HepG2 (cell line): Measurements from ENCODE around the gene NR2F6. TPM values are rescaled to one million over a fixed set of nuclear protein-coding genes. Genes with fewer than 3 reads are reported as not detected.

Source experiments
- FOXJ3 ChIP-seq: sonication (generic); formaldehyde crosslinking; IDR thresholded peaks from 2 replicates; pipeline ENCODE4 v1.4.0; 2020; ENCODE audit warnings: missing genetic modification reagents, mild to moderate bottlenecking, borderline replicate concordance
- GABPA ChIP-seq, 2 experiments: IDR thresholded peaks; 2 replicates each; pipeline ENCODE4 v1.6.1; 2011 to 2016; ENCODE audit warnings: low read depth in 2 of 2, low read length in 1 of 2, missing biosample characterization in 1 of 2, missing genetic modification characterization in 1 of 2
- KLF12 ChIP-seq: sonication (generic); formaldehyde crosslinking; IDR thresholded peaks from 2 replicates; pipeline ENCODE4 v1.4.0; 2020; ENCODE audit warnings: missing genetic modification reagents, borderline replicate concordance
- NR1H2 ChIP-seq: sonication (generic); formaldehyde crosslinking; IDR thresholded peaks from 2 replicates; pipeline ENCODE4 v1.8.1; 2022; ENCODE audit warnings: low read depth, missing genetic modification reagents, borderline replicate concordance
- POLR2AphosphoS2 ChIP-seq: IDR thresholded peaks from 2 replicates; pipeline ENCODE4 v1.6.1; 2011; ENCODE audit warnings: low read depth, low read length, improper control_type of control experiment
- SATB2 ChIP-seq: sonication (generic); formaldehyde crosslinking; IDR thresholded peaks from 2 replicates; pipeline ENCODE4 v1.5.0; 2020; ENCODE audit warnings: missing genetic modification reagents
- SMAD1 ChIP-seq: sonication (generic); formaldehyde crosslinking; IDR thresholded peaks from 2 replicates; pipeline ENCODE4 v1.4.0; 2020; ENCODE audit warnings: missing genetic modification reagents, low read depth, mild to moderate bottlenecking, borderline replicate concordance
- SPEN ChIP-seq: sonication (generic); formaldehyde crosslinking; IDR thresholded peaks from 2 replicates; pipeline ENCODE4 v1.5.1; 2020; ENCODE audit warnings: low read depth, mild to moderate bottlenecking, missing genetic modification reagents
- SRF ChIP-seq: IDR thresholded peaks from 2 replicates; pipeline ENCODE4 v1.6.1; 2011; ENCODE audit warnings: mild to moderate bottlenecking, low read depth, low read length, moderate library complexity
- SYNCRIP ChIP-seq: fragments of 200-400 bp; formaldehyde crosslinking; IDR thresholded peaks from 2 replicates; pipeline ENCODE4 v1.6.1; 2018; ENCODE audit warnings: mild to moderate bottlenecking, low read depth, low read length; ENCODE audit not compliant: insufficient read depth
- ZNF33A ChIP-seq: sonication (generic); formaldehyde crosslinking; IDR thresholded peaks from 2 replicates; pipeline ENCODE4 v1.5.1; 2020; ENCODE audit warnings: missing genetic modification reagents, mild to moderate bottlenecking, moderate library complexity, borderline replicate concordance
- ZNF557 ChIP-seq: sonication (generic); formaldehyde crosslinking; IDR thresholded peaks from 2 replicates; pipeline ENCODE4 v1.4.0; 2020; ENCODE audit warnings: missing genetic modification reagents
- ZNF589 ChIP-seq: sonication (generic); formaldehyde crosslinking; conservative IDR thresholded peaks from 2 replicates; pipeline ENCODE4 v1.8.0; 2022; ENCODE audit warnings: mild to moderate bottlenecking, moderate library complexity, missing genetic modification reagents
- ZNF646 ChIP-seq: sonication (generic); formaldehyde crosslinking; IDR thresholded peaks from 2 replicates; pipeline ENCODE4 v1.9.0; 2021; ENCODE audit warnings: mild to moderate bottlenecking, missing genetic modification reagents
- ZNF749 ChIP-seq: sonication (generic); formaldehyde crosslinking; IDR thresholded peaks from 2 replicates; pipeline ENCODE4 v1.8.0; 2022; ENCODE audit warnings: mild to moderate bottlenecking, missing genetic modification reagents, moderate library complexity, borderline replicate concordance
- ZNF850 ChIP-seq: sonication (generic); formaldehyde crosslinking; conservative IDR thresholded peaks from 2 replicates; pipeline ENCODE4 v1.9.0; 2021; ENCODE audit warnings: mild to moderate bottlenecking, missing genetic modification reagents
- ZNF879 ChIP-seq: sonication (generic); formaldehyde crosslinking; IDR thresholded peaks from 2 replicates; pipeline ENCODE4 v1.8.1; 2023; ENCODE audit warnings: missing genetic modification reagents
- ZNF883 ChIP-seq: sonication (generic); formaldehyde crosslinking; IDR thresholded peaks from 2 replicates; pipeline ENCODE4 v1.5.1; 2020; ENCODE audit warnings: mild to moderate bottlenecking, missing genetic modification reagents; ENCODE audit errors: not compliant biosample characterization
- polyA plus RNA-seq, 8 experiments: library from polyadenylated mRNA; depleted of rRNA in 3 of 8; stranded (reverse) in 7 of 8; unstranded in 1 of 8; fragments of >200 nt; fragmentation: Illumina TruSeq in 4 of 8; extraction: Trizol in 4 of 8; gene quantifications; 2 replicates each; pipeline versions ENCODE4 v1.2.1 to v1.2.3, GENCODE V29; 2011 to 2016; ENCODE audit warnings: low read depth in 4 of 8, missing spikeins in 1 of 8, mixed read lengths in 1 of 8; ENCODE audit not compliant: insufficient read depth in 1 of 8
- total RNA-seq, 5 experiments: library from RNA; depleted of rRNA; stranded (reverse); fragments of >200 nt; fragmentation: Illumina TruSeq; extraction: Trizol; gene quantifications; 2 replicates each; pipeline ENCODE4 v1.2.3, GENCODE V29; 2016; ENCODE audit warnings: low read depth in 1 of 5
- TF ChIP-seq, protein P1 (sequence below): sonication (generic); formaldehyde crosslinking; IDR thresholded peaks from 2 replicates; pipeline ENCODE4 v1.4.0; 2020; ENCODE audit warnings: missing genetic modification reagents, borderline replicate concordance

Gene NR2F6
- total and polyA plus RNA-seq, 2 of the 13 experiments (the other 11 are each of a cell fraction or from before 2014, with no cell fraction given) = 30.9 to 72.4 TPM

- TF ChIP-seq FOXJ3 (CRISPR knock-in tag) (peak; percentile 39; the same call in 1 of the 2 replicates), ZNF646 (CRISPR knock-in tag) (no peak), ZNF850 (CRISPR knock-in tag) (0 out of 2 replicates have a peak, but pooled peaks have one; percentile 45), KLF12 (CRISPR knock-in tag) (no peak), SATB2 (CRISPR knock-in tag) (0 out of 2 replicates have a peak, but pooled peaks have one; percentile 59), SRF (peak; percentile 77), POLR2AphosphoS2 (no peak), ZNF749 (CRISPR knock-in tag) (no peak), NR1H2 (CRISPR knock-in tag) (no peak), ZNF883 (peak; percentile 50), GABPA (IDR thresholded peaks at IDR 0.05; ENCODE audit: low read depth, low read length) (no peak), GABPA (CRISPR knock-in tag; IDR thresholded peaks at IDR 0.05; ENCODE audit: low read depth) (peak; percentile 44; the same call in 1 of the 2 replicates), SMAD1 (CRISPR knock-in tag) (no peak; the same call in 1 of the 2 replicates), SYNCRIP (no peak), SPEN (peak; percentile 83), ZNF879 (CRISPR knock-in tag) (no peak), ZNF589 (CRISPR knock-in tag) (no peak), ZNF33A (CRISPR knock-in tag) (0 out of 2 replicates have a peak, but pooled peaks have one; percentile 11), ZNF557 (no peak)
- TF ChIP-seq, protein P1, sequence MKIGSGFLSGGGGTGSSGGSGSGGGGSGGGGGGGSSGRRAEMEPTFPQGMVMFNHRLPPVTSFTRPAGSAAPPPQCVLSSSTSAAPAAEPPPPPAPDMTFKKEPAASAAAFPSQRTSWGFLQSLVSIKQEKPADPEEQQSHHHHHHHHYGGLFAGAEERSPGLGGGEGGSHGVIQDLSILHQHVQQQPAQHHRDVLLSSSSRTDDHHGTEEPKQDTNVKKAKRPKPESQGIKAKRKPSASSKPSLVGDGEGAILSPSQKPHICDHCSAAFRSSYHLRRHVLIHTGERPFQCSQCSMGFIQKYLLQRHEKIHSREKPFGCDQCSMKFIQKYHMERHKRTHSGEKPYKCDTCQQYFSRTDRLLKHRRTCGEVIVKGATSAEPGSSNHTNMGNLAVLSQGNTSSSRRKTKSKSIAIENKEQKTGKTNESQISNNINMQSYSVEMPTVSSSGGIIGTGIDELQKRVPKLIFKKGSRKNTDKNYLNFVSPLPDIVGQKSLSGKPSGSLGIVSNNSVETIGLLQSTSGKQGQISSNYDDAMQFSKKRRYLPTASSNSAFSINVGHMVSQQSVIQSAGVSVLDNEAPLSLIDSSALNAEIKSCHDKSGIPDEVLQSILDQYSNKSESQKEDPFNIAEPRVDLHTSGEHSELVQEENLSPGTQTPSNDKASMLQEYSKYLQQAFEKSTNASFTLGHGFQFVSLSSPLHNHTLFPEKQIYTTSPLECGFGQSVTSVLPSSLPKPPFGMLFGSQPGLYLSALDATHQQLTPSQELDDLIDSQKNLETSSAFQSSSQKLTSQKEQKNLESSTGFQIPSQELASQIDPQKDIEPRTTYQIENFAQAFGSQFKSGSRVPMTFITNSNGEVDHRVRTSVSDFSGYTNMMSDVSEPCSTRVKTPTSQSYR (CRISPR knock-in tag) = peak; percentile 10; the same call in 1 of the 2 replicates
Measured at GRCh38 chr19:17226002-17226933, 19.5 kb downstream of the NR2F6 start, which contains the start of gene OCEL1 (continued).
